Breast epithelium (tissue), 3 donors: Measurements from ENCODE around the gene UBE2U.

Experiments used
- CTCF ChIP-seq, 3 donors: fragments of 450-650 bp; IDR thresholded peaks; one replicate each; pipeline ENCODE4 v1.5.1; 2016 to 2017; ENCODE audit warnings: antibody characterized with exemption in 3 of 3, mild to moderate bottlenecking in 3 of 3, moderate library complexity in 3 of 3
- POLR2A ChIP-seq: fragments of 450-650 bp; IDR thresholded peaks from one replicate; pipeline ENCODE4 v1.6.1; 2016; ENCODE audit warnings: antibody characterized with exemption, mild to moderate bottlenecking, moderate library complexity
- POLR2AphosphoS5 ChIP-seq, 3 donors: sonication (generic); formaldehyde crosslinking; IDR thresholded peaks; one replicate each; pipeline ENCODE4 v1.6.1; 2017; ENCODE audit warnings: antibody characterized with exemption in 3 of 3

DNA sequence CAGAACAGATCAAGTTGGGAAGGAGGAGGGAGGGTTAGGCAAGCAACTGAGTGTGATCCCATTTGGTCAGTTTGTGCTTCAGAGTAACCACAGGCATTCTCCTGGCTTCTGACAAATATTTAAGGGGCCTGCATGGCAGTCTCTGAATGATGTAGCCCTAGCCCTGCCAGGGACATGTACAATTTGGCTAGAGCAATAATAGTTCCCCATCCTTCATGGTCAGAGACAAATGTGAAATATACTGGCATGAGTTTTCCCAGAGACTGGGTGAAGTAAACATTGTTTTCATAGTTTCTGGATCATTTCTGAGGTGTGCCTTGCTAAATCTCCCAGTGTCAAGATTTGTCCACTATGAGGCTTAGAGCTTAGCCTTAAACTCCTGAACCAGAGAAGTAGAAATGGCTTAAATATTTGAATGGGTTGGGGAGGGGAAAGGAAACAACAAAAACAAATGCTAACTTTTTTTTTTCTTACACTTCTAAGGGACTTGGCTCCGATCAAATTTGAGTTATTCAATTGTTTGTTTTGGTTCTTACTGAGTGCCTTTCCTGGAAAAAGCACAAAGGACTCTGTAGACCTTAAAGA is 42.0 kb upstream of the UBE2U start:
- TF ChIP-seq CTCF (IDR thresholded peaks at IDR 0.05) = no peak
- TF ChIP-seq POLR2A = no peak
- TF ChIP-seq POLR2AphosphoS5 (IDR thresholded peaks at IDR 0.05) = peak in 1 of 3 donors; percentile 56
